Activated CD4-positive, alpha-beta T cell treated with anti-CD3 and anti-CD28 coated beads, Interleukin-2, Interleukin-6, amounts not matched to agents 100 ng/mL and 50 ng/mL, durations not matched to agents 16 hours and 8 hours (primary cell): ENCODE results near the gene STRA6.
"Not testable (repeated sequence)": the region's sequence is repeated elsewhere in the genome, so short reads cannot be mapped to it uniquely, and the experiment has no call there.

Experiments used
- DNase-seq: peaks from one replicate; pipeline ENCODE4 v3.0.0-alpha.2; 2020

The STRA6 gene

DNA sequence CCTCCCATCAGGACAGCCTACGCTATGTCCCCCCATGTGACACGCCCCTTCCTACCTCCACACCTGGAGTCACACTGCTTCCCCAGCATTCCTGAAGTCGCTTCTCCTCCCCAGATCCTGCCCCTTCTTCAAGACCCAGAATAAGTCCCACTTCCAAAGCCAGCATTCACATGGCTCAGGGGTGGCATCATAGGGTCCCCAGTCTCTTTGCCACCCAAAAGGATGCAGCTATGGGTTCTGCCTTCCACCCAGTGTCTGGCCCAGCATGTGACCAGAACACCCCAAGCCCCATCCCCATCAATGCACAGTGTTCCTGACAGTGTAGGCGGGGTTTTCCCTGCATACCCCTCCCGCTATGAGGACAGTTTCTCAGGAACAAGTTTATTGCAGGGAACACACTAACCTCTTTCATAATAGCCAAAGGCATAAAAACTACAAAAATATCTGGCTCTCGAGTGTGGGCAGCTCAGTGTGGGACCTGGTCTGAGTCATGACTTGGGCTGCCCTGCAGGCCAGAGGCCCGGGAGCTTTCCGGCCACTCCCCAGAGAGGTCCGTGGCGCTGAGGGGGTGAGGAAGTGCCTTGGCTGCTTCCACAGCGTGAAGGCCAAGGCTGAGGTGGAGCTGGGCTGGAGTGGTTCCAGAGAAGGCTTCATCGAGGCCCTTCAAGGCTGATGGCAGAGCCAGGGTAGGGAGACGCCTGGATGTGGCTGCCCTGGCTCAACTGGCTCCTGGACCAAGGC lies 23.3 kb downstream of the STRA6 start:
- DNase-seq: no peak

DNA sequence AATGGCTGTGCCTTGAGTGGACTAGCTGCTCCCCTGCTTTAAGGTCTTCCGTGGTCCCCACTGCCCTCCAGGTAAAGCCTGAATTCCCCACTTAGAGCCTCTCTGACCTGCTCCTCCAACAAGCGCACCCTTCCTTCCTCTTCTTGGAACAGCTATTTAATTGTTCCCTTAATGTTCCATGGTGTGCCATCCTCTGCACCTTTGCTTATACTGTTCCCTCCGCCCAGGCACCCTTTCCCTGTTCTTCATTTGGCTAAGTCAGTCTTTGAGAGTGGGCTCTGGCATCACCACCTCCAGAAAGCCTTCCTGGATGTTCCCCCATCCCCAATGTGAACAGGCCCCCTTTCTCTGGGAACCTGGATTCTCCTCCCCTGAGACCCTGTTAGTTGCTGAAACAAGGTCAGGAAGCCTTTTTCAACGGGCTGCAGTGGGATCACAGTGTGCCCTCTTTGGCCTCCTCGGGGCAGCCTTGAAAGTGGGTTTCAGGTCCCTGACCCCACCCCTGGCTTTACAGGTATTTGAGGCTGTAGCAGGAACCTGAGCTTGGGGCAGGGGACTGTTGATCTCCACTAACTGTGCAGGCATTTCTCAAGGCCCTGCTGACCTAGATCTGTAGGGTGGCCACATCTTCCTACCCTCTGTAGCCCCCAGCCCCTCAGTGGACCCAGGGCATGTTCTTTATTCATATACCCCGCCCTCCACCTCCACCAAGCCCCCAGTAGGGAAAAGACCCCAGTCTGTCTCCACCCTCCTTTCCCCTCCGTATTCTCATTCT lies 24.1 kb downstream of the STRA6 start:
- no peak for DNase-seq

DNA sequence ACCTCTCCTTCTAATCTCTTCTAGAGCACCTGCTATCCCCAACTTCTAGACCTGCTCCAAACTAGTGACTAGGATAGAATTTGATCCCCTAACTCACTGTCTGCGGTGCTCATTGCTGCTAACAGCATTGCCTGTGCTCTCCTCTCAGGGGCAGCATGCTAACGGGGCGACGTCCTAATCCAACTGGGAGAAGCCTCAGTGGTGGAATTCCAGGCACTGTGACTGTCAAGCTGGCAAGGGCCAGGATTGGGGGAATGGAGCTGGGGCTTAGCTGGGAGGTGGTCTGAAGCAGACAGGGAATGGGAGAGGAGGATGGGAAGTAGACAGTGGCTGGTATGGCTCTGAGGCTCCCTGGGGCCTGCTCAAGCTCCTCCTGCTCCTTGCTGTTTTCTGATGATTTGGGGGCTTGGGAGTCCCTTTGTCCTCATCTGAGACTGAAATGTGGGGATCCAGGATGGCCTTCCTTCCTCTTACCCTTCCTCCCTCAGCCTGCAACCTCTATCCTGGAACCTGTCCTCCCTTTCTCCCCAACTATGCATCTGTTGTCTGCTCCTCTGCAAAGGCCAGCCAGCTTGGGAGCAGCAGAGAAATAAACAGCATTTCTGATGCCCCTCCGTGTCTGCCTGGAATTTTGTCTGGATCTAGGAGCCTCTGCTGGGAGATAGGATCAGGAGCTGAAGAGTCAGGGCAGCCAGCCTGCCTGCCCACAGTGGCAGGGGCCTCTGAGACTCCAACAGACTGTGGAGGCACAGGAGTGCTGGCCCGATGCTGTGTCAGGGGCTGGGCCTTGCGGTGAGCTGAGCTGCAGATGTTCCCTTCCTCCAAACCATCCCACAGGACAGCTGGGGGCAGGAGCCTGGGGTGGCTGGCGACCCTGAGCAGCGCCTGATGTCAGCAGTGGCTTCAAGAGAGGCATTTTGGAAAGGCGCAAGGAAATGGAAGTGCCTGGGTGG lies 26.0 kb downstream of the STRA6 start:
- no peak for DNase-seq

DNA sequence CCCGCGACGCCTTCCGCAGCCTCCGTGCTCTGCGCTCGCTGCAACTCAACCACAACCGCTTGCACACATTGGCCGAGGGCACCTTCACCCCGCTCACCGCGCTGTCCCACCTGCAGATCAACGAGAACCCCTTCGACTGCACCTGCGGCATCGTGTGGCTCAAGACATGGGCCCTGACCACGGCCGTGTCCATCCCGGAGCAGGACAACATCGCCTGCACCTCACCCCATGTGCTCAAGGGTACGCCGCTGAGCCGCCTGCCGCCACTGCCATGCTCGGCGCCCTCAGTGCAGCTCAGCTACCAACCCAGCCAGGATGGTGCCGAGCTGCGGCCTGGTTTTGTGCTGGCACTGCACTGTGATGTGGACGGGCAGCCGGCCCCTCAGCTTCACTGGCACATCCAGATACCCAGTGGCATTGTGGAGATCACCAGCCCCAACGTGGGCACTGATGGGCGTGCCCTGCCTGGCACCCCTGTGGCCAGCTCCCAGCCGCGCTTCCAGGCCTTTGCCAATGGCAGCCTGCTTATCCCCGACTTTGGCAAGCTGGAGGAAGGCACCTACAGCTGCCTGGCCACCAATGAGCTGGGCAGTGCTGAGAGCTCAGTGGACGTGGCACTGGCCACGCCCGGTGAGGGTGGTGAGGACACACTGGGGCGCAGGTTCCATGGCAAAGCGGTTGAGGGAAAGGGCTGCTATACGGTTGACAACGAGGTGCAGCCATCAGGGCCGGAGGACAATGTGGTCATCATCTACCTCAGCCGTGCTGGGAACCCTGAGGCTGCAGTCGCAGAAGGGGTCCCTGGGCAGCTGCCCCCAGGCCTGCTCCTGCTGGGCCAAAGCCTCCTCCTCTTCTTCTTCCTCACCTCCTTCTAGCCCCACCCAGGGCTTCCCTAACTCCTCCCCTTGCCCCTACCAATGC lies 27.1 kb downstream of the STRA6 start:
- DNase-seq: no peak

DNA sequence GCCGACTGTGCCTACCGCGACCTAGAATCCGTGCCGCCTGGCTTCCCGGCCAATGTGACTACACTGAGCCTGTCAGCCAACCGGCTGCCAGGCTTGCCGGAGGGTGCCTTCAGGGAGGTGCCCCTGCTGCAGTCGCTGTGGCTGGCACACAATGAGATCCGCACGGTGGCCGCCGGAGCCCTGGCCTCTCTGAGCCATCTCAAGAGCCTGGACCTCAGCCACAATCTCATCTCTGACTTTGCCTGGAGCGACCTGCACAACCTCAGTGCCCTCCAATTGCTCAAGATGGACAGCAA lies 27.7 kb downstream of the STRA6 start:
- DNase-seq: no peak

DNA sequence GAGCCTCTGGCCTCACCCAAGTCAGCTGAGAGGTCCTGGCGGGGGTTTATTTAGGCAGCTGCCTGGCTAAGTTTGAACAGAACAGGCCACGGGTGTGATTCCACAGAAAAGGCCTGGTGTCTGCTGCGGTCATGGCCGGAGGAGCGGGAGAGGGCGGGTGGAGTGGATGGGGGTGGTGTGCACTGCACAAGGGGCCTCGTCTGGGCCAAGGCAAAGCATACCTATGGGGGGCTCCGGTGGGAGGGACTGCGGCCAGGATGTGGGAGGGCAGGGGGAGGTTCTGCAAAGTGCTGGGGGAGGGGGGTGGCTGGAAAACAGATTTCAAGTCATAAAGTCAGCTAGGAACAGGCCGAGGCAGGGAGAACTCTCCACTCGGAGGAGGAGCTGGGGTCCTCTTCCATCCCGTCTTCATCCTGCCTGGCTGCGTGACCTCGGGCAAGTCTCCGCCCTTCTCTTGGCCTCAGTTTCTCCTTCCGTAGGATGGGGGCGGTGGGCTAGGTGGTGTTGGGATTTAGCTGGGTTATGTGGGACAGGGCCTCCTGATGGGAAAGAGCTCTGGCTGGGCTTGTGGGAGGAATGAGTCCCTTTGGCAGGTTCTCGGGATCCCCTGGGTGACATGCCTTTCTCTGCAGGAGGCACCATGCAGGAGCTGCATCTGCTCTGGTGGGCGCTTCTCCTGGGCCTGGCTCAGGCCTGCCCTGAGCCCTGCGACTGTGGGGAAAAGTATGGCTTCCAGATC lies 28.2 kb downstream of the STRA6 start:
- no peak for DNase-seq

DNA sequence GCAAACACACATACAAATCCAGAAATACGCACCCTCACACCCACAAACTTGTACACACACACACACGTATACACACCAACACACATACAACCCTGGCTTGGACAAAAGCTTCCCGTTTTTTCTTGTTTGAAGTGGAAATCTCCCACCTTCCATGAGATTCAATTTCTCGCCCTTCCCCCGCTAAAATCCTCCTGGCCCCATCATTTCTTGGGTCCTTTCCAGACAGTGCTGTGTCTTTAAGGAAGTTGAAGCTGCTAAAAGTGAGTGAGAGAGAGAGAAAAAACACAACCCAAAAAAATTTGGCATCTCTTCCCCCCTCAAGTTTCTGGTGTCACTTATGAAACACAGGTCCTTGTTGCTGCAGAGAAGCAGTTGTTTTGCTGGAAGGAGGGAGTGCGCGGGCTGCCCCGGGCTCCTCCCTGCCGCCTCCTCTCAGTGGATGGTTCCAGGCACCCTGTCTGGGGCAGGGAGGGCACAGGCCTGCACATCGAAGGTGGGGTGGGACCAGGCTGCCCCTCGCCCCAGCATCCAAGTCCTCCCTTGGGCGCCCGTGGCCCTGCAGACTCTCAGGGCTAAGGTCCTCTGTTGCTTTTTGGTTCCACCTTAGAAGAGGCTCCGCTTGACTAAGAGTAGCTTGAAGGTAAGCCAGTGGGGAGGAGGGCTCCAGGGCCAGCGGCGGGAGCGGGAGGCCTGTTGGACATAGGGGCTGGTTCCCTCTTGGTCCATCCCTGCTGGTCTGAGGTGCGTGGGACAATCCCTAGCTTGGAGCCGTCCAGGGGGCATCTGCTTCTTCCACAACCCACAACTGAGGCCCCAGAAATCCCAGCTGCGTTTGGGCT lies 29.0 kb downstream of the STRA6 start, which contains the start of gene ISLR:
TSS of gene ISLR (plus strand) at position 331 of the 839 bp plus-strand sequence. CDS start 1,149 bp downstream, outside the sequence.
- no peak for DNase-seq

DNA sequence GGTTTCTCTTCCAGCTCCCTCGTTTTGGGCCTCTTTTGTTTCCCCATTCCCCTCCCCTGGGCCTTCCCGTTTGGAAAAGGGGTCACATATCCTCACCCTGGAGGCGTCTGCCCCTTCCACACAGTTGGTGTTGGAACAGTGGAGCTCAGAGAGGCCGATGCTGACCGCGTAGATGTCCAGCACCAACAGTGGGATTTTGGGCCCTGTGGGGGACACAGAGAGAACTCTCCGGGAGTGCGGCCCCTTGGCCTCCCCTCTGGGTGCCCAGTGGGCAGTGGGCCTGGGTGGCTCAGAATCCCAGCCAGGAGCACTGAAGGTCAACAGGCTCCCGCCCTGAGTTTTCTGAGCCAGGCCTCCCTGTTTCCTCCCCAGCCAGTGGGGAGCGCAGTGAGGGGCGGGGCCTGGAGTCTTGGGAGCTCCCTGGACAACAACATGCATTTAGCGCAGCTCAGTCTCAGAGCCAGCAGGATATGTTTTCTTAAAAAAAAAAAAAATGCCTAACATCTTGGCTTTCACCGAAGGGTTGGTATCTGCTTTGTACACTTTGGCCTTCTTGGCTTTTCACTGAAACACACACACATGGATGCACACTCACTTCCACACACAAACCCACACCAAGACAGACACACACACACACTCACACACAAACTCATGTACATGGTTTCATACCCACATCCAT lies 29.7 kb downstream of the STRA6 start:
- no peak for DNase-seq

DNA sequence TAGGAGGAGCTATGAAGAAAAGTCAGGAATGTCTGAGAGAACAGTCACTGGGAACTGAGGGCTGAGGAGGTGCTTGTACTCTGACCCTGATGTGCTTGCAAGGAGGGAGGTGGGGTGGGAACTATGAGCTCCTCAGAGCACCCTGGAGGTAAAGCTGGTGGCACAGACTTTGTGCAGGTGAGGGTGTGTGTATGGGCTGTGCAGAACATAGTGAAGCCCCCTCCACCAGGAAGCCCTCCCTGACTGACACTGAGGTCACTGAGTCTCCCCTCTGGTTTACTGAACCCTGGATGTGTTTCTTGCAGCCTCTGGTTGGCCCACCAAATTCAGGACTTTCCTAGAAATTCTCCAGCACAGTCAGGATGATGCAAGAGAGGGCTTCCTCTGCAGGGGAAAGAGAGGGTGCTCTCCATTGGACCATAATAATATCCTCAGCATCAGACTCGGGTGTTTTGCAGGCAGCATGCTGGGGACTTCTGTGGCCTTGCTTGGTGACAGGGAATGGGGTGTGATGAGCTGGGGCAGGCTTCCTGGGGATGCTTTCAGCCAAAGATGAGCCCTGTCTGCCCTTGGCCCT lies 30.5 kb downstream of the STRA6 start:
- no peak for DNase-seq

DNA sequence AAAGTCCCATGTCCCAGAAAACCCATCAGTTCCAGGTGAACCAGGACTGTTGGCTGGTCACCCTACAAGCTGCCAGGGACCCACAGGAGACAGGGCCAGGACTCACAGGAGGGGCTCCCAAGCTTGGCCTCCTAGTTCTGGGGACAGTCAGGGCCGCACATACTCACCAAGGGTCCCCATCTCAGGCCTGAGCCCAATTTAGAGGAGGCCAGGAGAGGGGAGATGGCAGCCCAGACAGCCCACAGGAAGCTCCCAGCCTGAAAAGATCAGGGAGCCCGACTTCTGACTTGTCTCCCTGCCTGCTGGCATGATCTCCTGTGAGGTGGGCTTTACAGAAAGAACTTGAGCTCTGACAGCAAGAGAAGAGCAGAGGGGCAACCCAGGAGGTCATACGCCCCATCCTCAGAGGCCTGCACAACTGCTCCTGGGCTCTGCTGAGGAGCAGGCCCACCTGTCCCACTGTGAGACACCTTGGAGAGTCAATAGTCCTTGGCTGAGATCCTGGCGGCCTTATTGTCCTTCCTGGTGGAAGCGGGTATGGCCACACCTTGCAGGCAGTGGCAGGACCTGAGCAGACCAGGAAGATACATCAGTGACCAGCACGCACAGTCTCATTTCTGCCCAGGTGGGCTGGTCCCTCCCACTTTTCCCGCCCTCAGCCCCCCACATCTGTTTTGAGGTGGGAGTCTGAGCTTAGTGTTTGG lies 31.6 kb downstream of the STRA6 start:
- DNase-seq: no peak

DNA sequence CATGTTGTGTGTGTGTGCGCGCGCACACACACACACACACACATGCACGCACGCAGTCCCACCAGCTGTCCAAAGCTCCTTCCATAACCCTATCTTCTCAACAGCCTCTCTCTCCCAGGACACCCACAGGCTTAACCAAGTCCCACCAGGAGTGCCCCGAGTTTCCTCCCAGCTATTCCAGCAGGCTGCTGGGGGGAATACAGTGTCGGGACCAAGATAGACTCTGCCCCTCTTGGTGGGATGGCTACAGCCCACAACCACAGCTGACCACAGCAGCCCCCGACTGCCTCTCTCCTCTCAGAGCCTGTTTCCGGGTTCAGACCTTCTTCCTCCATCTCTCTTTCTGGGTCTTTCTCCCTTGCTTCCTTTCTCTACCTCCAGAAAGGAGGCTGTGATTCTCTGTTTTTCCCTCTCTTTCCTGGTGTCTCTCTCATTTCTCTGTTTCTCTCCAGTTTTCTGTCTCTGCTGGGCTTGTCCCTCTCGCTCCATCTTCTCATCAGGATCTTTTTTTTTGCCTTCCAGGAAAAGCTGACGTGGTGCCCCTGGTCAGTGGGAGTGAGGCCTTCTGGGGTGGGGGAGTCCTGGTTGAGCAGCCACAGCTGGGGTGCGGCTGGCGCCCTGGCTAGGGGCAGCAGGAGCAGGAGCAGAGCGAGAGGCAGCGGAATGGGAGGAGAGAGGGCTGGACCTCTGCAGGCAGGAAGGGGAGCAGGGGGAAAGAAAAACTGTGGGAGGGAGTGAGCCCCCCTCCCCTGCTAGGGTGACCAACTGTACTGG lies 32.3 kb downstream of the STRA6 start:
- no peak for DNase-seq

DNA sequence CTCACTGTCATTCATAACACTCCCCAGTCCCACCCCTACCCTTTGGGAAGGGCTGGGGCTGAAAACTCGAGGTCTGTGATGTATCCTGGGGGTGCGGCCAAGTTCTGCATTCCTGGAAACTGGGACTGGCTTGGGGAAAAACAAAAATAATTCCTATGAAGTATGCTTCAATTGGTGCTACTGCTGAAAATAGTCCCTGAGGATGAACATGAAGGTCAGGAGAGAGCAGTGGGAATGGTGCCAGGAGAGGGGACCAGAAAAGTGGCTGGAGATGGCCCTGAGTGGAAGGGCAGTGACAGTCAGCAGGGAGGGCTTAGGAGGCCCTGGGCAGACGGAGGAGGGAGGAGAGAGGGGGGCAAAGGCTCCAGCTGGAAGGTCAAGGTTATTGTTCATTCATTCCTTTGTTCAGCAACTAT lies 33.9 kb downstream of the STRA6 start:
- no peak for DNase-seq

DNA sequence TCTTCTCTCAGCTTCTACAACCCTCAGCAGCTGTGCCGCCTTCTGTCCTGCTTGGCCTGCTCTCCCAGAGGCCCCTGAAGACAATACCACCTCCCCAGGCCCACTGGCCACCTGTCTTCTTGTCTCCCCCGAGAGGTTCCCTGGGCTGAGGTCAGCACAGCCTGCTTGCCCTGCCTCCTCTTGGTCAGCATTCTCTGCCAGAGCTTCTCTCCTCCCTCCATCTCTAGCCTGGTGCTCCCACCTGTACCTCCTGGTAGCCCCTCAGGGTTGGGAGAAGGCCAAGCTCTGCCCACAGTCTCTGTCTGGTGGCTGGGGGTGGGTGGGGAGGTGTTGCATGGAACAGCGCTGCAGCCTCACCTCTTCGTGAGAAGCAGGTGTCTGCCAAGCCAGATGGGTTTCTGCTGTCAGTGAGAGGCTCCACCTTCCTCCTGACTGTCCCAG lies 34.7 kb downstream of the STRA6 start:
- no peak for DNase-seq

DNA sequence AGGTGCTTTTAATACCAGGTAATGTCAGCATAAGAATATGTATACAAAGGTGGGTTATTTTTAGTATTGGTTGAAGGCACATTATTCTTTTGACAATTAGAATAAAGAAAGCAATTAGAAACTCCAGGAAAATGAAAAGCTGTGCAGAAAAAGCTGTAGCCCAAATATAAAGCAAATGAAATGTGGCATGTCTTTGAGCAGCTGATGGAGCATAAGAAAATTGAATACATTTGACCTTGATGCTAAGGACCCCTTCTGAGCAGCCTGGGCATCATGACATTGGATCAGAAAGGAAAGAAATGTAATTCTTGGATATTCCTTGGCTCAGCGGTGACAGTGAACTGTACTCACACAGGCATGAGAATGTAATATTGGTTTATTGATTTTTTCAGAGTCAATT lies 37.1 kb downstream of the STRA6 start:
- DNase-seq: no peak

DNA sequence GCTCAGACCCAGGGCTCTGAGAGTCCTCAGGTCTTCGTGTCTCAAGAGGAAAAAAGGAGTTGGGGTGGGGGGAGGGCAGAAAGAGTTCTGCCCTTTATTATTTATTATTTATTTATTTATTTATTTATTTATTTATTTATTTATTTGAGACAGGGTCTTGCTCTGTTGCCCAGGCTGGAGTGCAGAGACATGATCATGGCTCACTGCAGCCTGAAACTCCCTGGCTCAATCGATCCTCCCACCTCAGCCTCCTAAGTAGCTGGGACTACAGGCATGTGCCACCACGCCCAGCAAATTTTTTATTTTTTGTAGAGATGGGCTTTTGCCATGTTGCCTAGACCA lies 40.4 kb downstream of the STRA6 start:
- DNase-seq: not testable (repeated sequence)

DNA sequence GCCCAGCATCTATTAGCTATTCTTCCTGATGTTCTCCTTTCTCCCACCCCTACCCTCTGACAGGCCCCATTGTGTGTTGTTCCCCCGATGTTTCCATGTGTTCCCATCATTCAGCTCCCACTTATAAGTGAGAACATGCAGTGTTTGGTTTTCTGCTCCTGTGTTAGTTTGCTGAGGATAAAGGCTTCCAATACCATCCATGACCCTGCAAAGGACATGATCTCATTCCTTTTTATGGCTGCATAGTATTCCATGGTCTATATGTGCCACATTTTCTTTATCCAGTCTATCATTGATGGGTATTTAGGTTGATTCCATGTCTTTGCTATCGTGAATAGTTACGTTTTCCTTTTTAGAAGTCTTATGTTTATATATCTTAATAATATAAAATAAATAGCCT lies 42.2 kb downstream of the STRA6 start:
- DNase-seq: not testable (repeated sequence)

DNA sequence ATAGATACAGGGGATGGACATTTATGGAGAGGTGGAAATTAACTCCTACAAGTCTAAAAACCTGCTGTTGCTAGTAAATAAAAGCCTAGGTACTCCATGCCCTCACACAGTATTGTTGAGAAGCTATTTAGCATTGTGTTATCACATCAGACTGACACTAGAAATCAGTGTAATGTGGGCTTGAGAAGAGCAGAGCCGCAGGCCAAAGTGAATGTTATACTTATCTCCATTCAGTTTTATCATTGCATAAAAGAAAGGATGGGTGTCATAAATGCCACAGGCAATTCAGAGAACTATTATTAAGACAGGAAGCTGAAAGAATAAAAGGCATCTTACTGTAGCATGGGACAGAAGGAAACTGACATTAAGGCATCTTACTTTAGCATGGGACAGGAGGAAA lies 42.8 kb downstream of the STRA6 start:
- no peak for DNase-seq
